ENCODE data around the gene SPANXC. TPM values are rescaled to one million over a fixed set of nuclear protein-coding genes. Genes with fewer than 3 reads are reported as not detected.

The SPANXC gene
- total RNA-seq, 1 experiment from 2014 or later: not detected

- ChIA-PET POLR2A (no interaction called here), CTCF (no interaction called here)
- Mint-ChIP-seq H3K9me3 (ENCODE audit: unreplicated experiment) (no peaks in the 10 kb centered on the region), H3K4me3 (ENCODE audit: unreplicated experiment) (no peak overlapping the region), H3K27me3 (ENCODE audit: insufficient read depth, unreplicated experiment) (no peaks in the 10 kb centered on the region), H3K4me1 (ENCODE audit: low read depth, unreplicated experiment) (no peaks in the 10 kb centered on the region), H3K27ac (ENCODE audit: unreplicated experiment) (no peak overlapping the region), H3K36me3 (ENCODE audit: insufficient read depth, unreplicated experiment) (no peaks in the 10 kb centered on the region)
- no peak for TF ChIP-seq CTCF (IDR thresholded peaks at IDR 0.05; ENCODE audit: insufficient read depth in 1 of 2, low read depth in 1 of 2, low read length in 1 of 2, severe bottlenecking in 1 of 2, unreplicated experiment in 1 of 2)
- Histone ChIP-seq H3K9me3 (no peaks in the 10 kb centered on the region), H3K4me1 (no peaks in the 10 kb centered on the region), H3K36me3 (ENCODE audit: control insufficient read depth, insufficient read depth, low read length) (no peaks in the 10 kb centered on the region), H3K27me3 (replicated peaks; ENCODE audit: control insufficient read depth, insufficient read depth, low read length) (no peaks in the 10 kb centered on the region), H3K4me3 (ENCODE audit: low read depth, low read length) (no peak overlapping the region)
- DNase-seq: no peak
- no TSS peak for BruUV-seq (replicated peaks)
- intact Hi-C loops (cut with micrococcal nuclease; ENCODE audit: unreplicated experiment): no loop called here
Measured at GRCh38 chrX:141221611-141222010, 20.7 kb downstream of the SPANXC start.

- TF ChIP-seq CTCF (IDR thresholded peaks at IDR 0.05; ENCODE audit: insufficient read depth in 1 of 2, low read depth in 1 of 2, low read length in 1 of 2, severe bottlenecking in 1 of 2, unreplicated experiment in 1 of 2): no peak
- H3K4me3 ChIP-seq (ENCODE audit: low read depth, low read length): no peak overlapping the region
- H3K27me3 Mint-ChIP-seq (ENCODE audit: insufficient read depth, unreplicated experiment): no peaks in the 10 kb centered on the region
- H3K4me3 Mint-ChIP-seq (ENCODE audit: unreplicated experiment): no peak overlapping the region
- H3K36me3 ChIP-seq (ENCODE audit: control insufficient read depth, insufficient read depth, low read length): no peaks in the 10 kb centered on the region
- no peak for DNase-seq
- no peaks in the 10 kb centered on the region for H3K4me1 Mint-ChIP-seq (ENCODE audit: low read depth, unreplicated experiment)
- no peaks in the 10 kb centered on the region for H3K9me3 ChIP-seq
- POLR2A ChIA-PET: no interaction called here
- H3K4me1 ChIP-seq: no peaks in the 10 kb centered on the region
- H3K27ac Mint-ChIP-seq (ENCODE audit: unreplicated experiment): no peak overlapping the region
- CTCF ChIA-PET: no interaction called here
- intact Hi-C loops (cut with micrococcal nuclease; ENCODE audit: unreplicated experiment): no loop called here
- BruUV-seq (replicated peaks): no TSS peak
- no peaks in the 10 kb centered on the region for H3K9me3 Mint-ChIP-seq (ENCODE audit: unreplicated experiment)
- H3K27me3 ChIP-seq (replicated peaks; ENCODE audit: control insufficient read depth, insufficient read depth, low read length): no peaks in the 10 kb centered on the region
- no peaks in the 10 kb centered on the region for H3K36me3 Mint-ChIP-seq (ENCODE audit: insufficient read depth, unreplicated experiment)
Measured at GRCh38 chrX:141220342-141221008, 21.8 kb downstream of the SPANXC start.

- H3K27ac Mint-ChIP-seq (ENCODE audit: unreplicated experiment): no peak overlapping the region
- H3K27me3 Mint-ChIP-seq (ENCODE audit: insufficient read depth, unreplicated experiment): no peaks in the 10 kb centered on the region
- BruUV-seq (replicated peaks): no TSS peak
- DNase-seq: no peak
- Histone ChIP-seq H3K36me3 (ENCODE audit: control insufficient read depth, insufficient read depth, low read length) (no peaks in the 10 kb centered on the region), H3K9me3 (no peaks in the 10 kb centered on the region), H3K27me3 (replicated peaks; ENCODE audit: control insufficient read depth, insufficient read depth, low read length) (no peaks in the 10 kb centered on the region), H3K4me1 (no peaks in the 10 kb centered on the region), H3K4me3 (ENCODE audit: low read depth, low read length) (no peak overlapping the region)
- POLR2A ChIA-PET: no interaction called here
- H3K4me3 Mint-ChIP-seq (ENCODE audit: unreplicated experiment): no peak overlapping the region
- no peaks in the 10 kb centered on the region for H3K4me1 Mint-ChIP-seq (ENCODE audit: low read depth, unreplicated experiment)
- H3K36me3 Mint-ChIP-seq (ENCODE audit: insufficient read depth, unreplicated experiment): no peaks in the 10 kb centered on the region
- H3K9me3 Mint-ChIP-seq (ENCODE audit: unreplicated experiment): peaks cover 9% of the 10 kb centered on the region
- intact Hi-C loops (cut with micrococcal nuclease; ENCODE audit: unreplicated experiment): no loop called here
- CTCF ChIA-PET: no interaction called here
- no peak for TF ChIP-seq CTCF (IDR thresholded peaks at IDR 0.05; ENCODE audit: insufficient read depth in 1 of 2, low read depth in 1 of 2, low read length in 1 of 2, severe bottlenecking in 1 of 2, unreplicated experiment in 1 of 2)
Measured at GRCh38 chrX:141214196-141214595, 28.1 kb downstream of the SPANXC start.

Data from Caco-2 (cell line).